ENCODE results near the gene KIAA0513.

- TF ChIP-seq CTCF (conservative IDR thresholded peaks at IDR 0.05 in 1 of 2, IDR thresholded peaks at IDR 0.05 in 1 of 2; ENCODE audit: extremely low read depth in 1 of 2, insufficient read depth in 1 of 2, low read depth in 1 of 2, low read length in 2 of 2) (no peak), EZH2 (IDR thresholded peaks at IDR 0.05; ENCODE audit: borderline replicate concordance, low read length) (no peak)
Observed at GRCh38 chr16:85037721-85038120, 10.1 kb downstream of the KIAA0513 start.

Data from mammary epithelial cell (primary cell).